GM21447 (cell line): ENCODE results near the gene HDAC1.

ENCODE experiments used
- ATAC-seq: cut with Tn5 transposase; IDR thresholded peaks from one replicate; pipeline ENCODE4 v1.9.1; 2021; ENCODE audit not compliant: unreplicated experiment

The HDAC1 gene

DNA sequence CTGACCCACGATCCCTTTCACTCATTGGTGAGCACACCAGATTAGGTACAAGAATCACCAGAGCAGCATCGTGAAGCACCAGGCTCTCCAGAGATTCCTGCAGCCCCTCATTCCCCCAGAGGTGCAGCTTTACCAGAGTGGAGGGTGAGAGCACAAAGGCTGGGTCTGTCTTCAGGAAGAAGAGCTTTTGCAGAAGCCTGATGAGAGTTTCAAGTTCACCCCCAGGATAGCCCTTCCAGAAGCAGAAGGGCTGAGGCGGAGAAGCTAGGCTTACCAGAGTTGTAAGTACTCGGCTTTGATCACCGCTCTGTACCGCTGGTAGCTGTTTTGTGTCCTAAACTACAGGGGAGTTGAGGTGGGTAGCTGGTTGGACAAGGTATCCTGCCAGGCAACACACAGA, 73.6 kb downstream of the HDAC1 start:
- no peak for ATAC-seq

DNA sequence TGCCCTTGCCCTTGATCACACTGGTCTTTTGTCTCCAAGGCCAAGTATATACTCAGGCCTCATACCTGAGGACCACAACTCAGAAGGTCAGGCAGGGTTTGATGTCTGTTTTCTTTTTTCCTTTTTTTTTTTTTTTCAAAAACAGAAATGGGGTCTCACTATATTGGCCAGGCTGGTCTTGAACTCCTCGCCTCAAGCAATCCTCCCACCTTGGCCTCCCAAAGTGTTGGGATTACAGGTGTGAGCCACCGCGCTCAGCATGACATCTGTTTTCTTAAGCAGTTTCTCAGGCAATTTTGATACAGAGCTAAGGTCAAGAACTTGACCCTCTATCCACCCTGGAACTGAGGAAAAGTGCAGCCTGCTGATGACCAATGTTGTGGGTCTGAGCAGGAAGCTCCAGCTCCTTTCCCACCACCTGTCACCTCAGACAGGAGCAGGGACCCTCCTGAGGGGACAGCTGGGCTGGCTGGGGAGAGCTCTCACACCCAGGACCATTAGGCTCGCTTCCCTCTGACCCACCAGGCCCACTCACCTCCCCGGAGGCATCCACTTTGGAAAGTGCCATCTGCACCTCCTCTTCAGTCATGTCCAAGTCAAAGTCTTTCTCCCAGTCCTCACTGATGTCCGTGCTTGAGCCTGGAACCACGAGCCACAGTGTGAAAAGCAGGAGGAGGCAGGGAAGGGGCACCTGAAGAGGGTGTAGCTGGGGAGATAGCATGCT, 76.2 kb downstream of the HDAC1 start:
- ATAC-seq = no peak

DNA sequence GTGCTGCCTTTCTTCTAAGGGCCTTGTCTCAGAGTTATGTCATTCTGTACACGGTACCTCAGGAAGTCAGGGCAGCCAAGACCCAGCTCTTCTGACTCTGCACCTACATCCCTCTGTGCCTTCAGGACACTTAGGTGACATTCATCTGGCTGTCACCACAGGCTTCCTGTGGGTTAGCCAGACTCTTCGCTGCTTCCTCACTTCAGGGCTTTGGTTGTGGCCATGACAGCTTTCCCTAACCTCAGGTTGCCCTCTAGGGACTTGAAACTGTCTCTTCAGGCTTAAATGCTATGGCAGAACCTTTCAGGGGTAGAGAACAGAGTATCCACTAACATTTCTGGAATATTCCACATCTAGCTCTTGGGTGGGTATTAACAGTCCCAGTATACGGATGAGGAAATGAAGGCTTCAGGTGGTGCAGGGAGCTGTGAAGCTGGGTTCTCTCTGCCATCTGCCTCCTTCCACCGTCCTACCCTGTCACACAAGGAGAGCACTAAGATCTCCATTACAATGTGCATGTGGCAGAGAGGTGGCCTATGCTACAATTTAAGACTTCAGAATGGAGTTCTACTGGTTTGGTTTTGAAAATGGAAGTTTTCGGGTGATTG, 80.4 kb downstream of the HDAC1 start:
- no peak for ATAC-seq

DNA sequence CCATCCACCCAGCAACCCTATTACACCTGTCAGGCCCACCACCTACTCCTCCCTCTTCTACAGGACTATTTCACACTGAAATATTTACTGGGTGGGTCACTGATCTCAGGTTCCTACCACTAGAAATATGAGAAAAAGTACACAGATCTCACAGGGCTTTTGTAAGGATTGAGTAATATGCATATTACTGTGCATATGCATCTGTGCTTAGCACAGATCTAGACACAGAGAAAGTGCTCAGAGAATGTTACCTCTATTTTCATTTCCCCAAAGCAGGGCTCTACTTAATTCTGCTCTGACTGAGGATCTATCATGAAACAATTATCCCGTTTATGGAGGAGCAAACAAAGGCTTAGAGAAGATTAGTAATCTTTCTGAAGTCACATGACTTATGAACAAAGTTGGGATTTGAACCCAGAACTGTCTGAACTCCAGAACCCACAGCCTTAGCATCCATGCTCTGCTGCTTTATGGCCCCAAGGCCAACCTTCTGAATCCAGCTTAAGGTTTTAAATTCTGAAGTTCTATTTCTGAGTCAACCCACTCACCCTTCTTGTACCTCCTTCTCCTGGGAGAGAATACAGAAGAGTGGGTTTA, 82.2 kb downstream of the HDAC1 start:
- ATAC-seq = no peak

DNA sequence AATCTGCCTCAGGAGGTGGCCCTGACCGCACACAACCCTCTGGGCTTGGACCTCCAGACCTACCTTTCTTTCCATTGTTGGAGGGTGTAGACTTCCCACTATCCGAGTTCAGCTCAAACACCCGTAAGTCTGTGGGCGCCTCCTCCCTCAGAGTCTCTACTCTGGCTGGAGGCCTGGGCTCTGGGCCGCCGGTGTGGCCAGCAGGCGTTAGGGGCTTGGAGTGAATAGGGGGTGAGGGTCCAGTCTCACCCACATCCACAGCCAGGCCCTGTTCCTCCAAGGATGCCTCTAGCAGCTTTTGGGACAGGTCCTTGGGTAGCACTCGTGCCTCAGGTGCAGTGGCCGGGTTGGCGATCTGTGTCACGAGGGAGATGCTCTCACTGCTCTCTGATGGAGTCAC, 84.3 kb downstream of the HDAC1 start:
- no peak for ATAC-seq

DNA sequence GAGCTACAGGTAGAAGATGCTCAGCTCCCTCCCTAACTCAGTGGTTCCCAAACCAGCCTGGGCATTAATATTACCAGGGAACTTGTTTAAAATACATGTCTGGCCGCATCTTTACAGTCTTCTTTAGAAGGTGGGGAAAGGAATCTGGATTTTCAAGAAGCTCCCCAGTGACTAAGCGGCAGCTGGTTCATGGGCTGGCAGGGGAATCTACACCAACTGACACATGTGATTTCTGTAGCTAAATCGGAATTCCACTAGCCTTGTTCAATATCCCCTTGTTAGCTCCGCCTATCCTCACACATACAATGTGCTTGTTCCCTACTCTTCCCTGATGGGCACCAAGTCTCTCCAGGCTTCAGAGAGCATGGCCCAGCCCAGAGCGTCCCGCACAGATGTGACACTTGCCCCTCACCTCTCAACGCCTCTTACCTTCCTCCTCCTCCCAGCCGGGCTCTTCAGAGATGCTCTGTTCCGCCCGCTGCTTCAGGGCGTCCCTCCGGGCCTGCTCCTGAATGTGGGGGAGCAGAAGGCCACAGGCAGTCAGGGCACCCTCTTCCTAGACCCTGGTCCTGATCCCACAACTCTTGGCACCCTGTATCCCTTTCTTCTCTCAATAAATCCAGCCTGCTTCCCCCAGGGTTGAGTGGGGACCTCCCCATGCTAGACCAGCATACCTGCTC, 85.8 kb downstream of the HDAC1 start:
- ATAC-seq = no peak

DNA sequence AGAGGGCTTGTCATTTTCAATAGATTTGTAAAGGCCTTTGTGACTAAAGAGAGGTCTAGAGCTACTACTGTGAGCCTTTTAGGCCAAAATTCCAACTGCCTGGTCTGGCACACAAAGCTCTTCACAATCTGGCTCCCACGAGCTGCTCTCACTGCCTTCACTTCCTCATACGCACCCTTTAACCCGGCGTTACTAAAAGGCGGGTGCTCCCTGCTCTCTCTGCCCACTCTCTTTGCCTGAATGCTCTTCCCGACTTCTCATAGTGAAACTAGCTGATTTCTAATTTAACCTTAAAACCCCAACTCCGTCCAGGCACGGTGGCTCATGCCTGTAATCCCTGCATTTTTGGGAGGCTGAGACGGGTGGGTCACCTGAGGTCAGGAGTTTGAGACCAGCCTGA, 88.2 kb downstream of the HDAC1 start:
- no peak for ATAC-seq
